MCF 10A (cell line): ENCODE data around the gene FARS2. TPM values are rescaled to one million over a fixed set of nuclear protein-coding genes. Genes with fewer than 3 reads are reported as not detected.
A peak's percentile ranks its signal among the peaks of the same experiment; 100 is the strongest.
"Not testable (repeated sequence)": the region's sequence is repeated elsewhere in the genome, so short reads cannot be mapped to it uniquely, and the experiment has no call there.

ENCODE experiments used
- BruUV-seq: library from RNA; stranded (reverse); fragments of 400-500 nt; replicated peaks from 2 replicates; lab custom pipeline; 2021; lab: Mats Ljungman, UMichigan
- CTCF ChIA-PET: fragments of 300-600 bp; sonication (Branson Sonifier 250); formaldehyde crosslinking; extraction: SDS; loops from one replicate; lab custom pipeline; 2021; ENCODE audit warnings: antibody characterized with exemption, inconsistent platforms; lab: Yijun Ruan, JAX
- POLR2A ChIA-PET: fragments of 300-600, 350-650 bp; sonication (Branson Sonifier 250); formaldehyde crosslinking; extraction: SDS; loops from one replicate; lab custom pipeline; 2020; ENCODE audit warnings: antibody characterized with exemption, inconsistent platforms; lab: Yijun Ruan, JAX
- DNase-seq: peaks from one replicate; pipeline ENCODE4 v3.0.0-alpha.2; 2018; ENCODE audit not compliant: unreplicated experiment
- H3K27ac Mint-ChIP-seq: one replicate; pipeline ENCODE4 v1.8.0; 2022; ENCODE audit warnings: mild to moderate bottlenecking, low read depth, mixed read lengths; ENCODE audit not compliant: unreplicated experiment
- H3K27me3 Mint-ChIP-seq: one replicate; pipeline ENCODE4 v1.8.0; 2022; ENCODE audit warnings: mixed read lengths; ENCODE audit not compliant: insufficient read depth, unreplicated experiment
- H3K36me3 Mint-ChIP-seq: one replicate; pipeline ENCODE4 v1.8.0; 2022; ENCODE audit warnings: mild to moderate bottlenecking, moderate library complexity, mixed read lengths; ENCODE audit not compliant: insufficient read depth, unreplicated experiment
- H3K4me1 Mint-ChIP-seq: one replicate; pipeline ENCODE4 v1.8.0; 2022; ENCODE audit warnings: mixed read lengths; ENCODE audit not compliant: insufficient read depth, unreplicated experiment
- H3K4me3 Mint-ChIP-seq: one replicate; pipeline ENCODE4 v1.8.0; 2022; ENCODE audit warnings: mild to moderate bottlenecking, moderate library complexity, mixed read lengths; ENCODE audit not compliant: unreplicated experiment
- H3K9me3 Mint-ChIP-seq: one replicate; pipeline ENCODE4 v1.8.0; 2022; ENCODE audit warnings: mixed read lengths; ENCODE audit not compliant: unreplicated experiment
- CTCF ChIP-seq: fragments of 200-600 bp; IDR thresholded peaks from one replicate; pipeline ENCODE4 v1.8.0; 2022; ENCODE audit warnings: antibody characterized with exemption, mild to moderate bottlenecking; ENCODE audit not compliant: unreplicated experiment
- intact Hi-C: fragments of 100-400 bp; cut with micrococcal nuclease; formaldehyde crosslinking; loops from 2 replicates; pipeline ENCODE4 v1.14.1; 2022
- total RNA-seq: library from RNA; stranded (reverse); gene quantifications from 2 replicates; pipeline ENCODE4 v1.2.3, GENCODE V29; 2022

FARS2 gene
- total RNA-seq, 1 experiment from 2014 or later: 18.2 TPM

- TF ChIP-seq CTCF: no peak
- CTCF ChIA-PET: no interaction called here
- H3K9me3 Mint-ChIP-seq: peaks cover 7% of the 10 kb centered on the region
- POLR2A ChIA-PET: no interaction called here
- no peak overlapping the region for H3K27ac Mint-ChIP-seq
- no peak for DNase-seq
- H3K36me3 Mint-ChIP-seq: no peaks in the 10 kb centered on the region
- peaks cover 21% of the 10 kb centered on the region for H3K4me1 Mint-ChIP-seq
- intact Hi-C loops: no loop called here
- H3K27me3 Mint-ChIP-seq: no peaks in the 10 kb centered on the region
- H3K4me3 Mint-ChIP-seq: no peak overlapping the region
- no TSS peak for BruUV-seq
These were observed 420.2 kb downstream of the FARS2 start for GRCh38 chr6:5681480-5681879.

GRCh38 chr6:5682530-5682929 is 421.2 kb downstream of the FARS2 start:
- no peak for TF ChIP-seq CTCF
- Mint-ChIP-seq H3K27me3 (no peaks in the 10 kb centered on the region), H3K36me3 (no peaks in the 10 kb centered on the region), H3K9me3 (peaks cover 7% of the 10 kb centered on the region), H3K4me1 (peaks cover 11% of the 10 kb centered on the region), H3K4me3 (no peak overlapping the region), H3K27ac (no peak overlapping the region)
- BruUV-seq: no TSS peak
- ChIA-PET POLR2A (no interaction called here), CTCF (no interaction called here)
- no peak for DNase-seq
- intact Hi-C loops: no loop called here

- H3K27me3 Mint-ChIP-seq, POLR2A ChIA-PET, H3K4me1 Mint-ChIP-seq, BruUV-seq, H3K36me3 Mint-ChIP-seq, H3K9me3 Mint-ChIP-seq, H3K4me3 Mint-ChIP-seq, DNase-seq, intact Hi-C loops, H3K27ac Mint-ChIP-seq: not testable (repeated sequence)
- CTCF ChIA-PET: interaction anchor here (1.6 kb wide), 1 partner anchor 540 kb away, joined by 3 read pairs; no protein-coding TSS in a partner anchor
These were observed 422.4 kb downstream of the FARS2 start for GRCh38 chr6:5683747-5684146.

GRCh38 chr6:5684320-5685053 is 423.2 kb downstream of the FARS2 start:
- Mint-ChIP-seq H3K27me3 (no peaks in the 10 kb centered on the region), H3K27ac (no peak overlapping the region), H3K4me1 (peaks cover 6% of the 10 kb centered on the region), H3K9me3 (peaks cover 13% of the 10 kb centered on the region), H3K4me3 (no peak overlapping the region), H3K36me3 (no peaks in the 10 kb centered on the region)
- peak; percentile 21 for DNase-seq
- TF ChIP-seq CTCF: no peak
- intact Hi-C loops: no loop called here
- POLR2A ChIA-PET: no interaction called here
- BruUV-seq: no TSS peak
- CTCF ChIA-PET: interaction anchor here (1.6 kb wide), 1 partner anchor 541 kb away, joined by 3 read pairs; no protein-coding TSS in a partner anchor
